Keratinocyte (primary cell): Measurements from ENCODE around the gene SUPT6H. TPM values are rescaled to one million over a fixed set of nuclear protein-coding genes. Genes with fewer than 3 reads are reported as not detected.

ENCODE experiments used
- DNase-seq: peaks from one replicate; pipeline ENCODE4 v3.0.0-alpha.2; 2011; ENCODE audit warnings: low read depth, missing footprints, low spot score
- FAIRE-seq: peaks from 2 replicates; lab custom pipeline; 2011; peaks lifted over from hg19 to GRCh38; lab: Jason Lieb, UNC
- H2AFZ ChIP-seq: 2 replicates; pipeline ENCODE4 v1.6.0; 2012; ENCODE audit warnings: low read length, control low read depth, inconsistent platforms; ENCODE audit not compliant: control insufficient read depth
- H3K27ac ChIP-seq: 2 replicates; pipeline ENCODE4 v1.5.1; 2011; ENCODE audit warnings: low read length; ENCODE audit not compliant: control insufficient read depth, insufficient read depth
- H3K27me3 ChIP-seq: 3 replicates; pipeline ENCODE4 v1.6.0; 2011; ENCODE audit warnings: low read length; ENCODE audit not compliant: control insufficient read depth, insufficient read depth; ENCODE audit errors: extremely low read depth
- H3K36me3 ChIP-seq, 2 experiments: 2 replicates in 1 of 2; 3 replicates in 1 of 2; pipeline ENCODE4 v1.5.1; 2011; ENCODE audit warnings: low read length in 2 of 2, mild to moderate bottlenecking in 1 of 2; ENCODE audit not compliant: control insufficient read depth in 2 of 2, insufficient read depth in 2 of 2; ENCODE audit errors: extremely low read depth in 1 of 2
- H3K4me1 ChIP-seq: 3 replicates; pipeline ENCODE4 v1.5.1; 2011; ENCODE audit warnings: low read length; ENCODE audit not compliant: control insufficient read depth, insufficient read depth; ENCODE audit errors: extremely low read depth
- H3K4me2 ChIP-seq: 3 replicates; pipeline ENCODE4 v1.6.0; 2011; ENCODE audit warnings: low read depth, low read length; ENCODE audit not compliant: control insufficient read depth, insufficient read depth; ENCODE audit errors: extremely low read depth
- H3K4me3 ChIP-seq, 3 experiments: fragments of 200-600 bp in 1 of 3; sonication (generic) in 1 of 3; 2 replicates in 2 of 3; 3 replicates in 1 of 3; pipeline ENCODE4 v1.5.1; 2011 to 2016; ENCODE audit warnings: low read length in 3 of 3, mild to moderate bottlenecking in 3 of 3, control low read depth in 2 of 3, inconsistent platforms in 1 of 3, low read depth in 1 of 3, mixed read lengths in 1 of 3, mixed run types in 1 of 3, moderate library complexity in 1 of 3; ENCODE audit not compliant: control insufficient read depth in 2 of 3, insufficient read depth in 2 of 3; ENCODE audit errors: extremely low read depth in 1 of 3
- H3K79me2 ChIP-seq: 2 replicates; pipeline ENCODE4 v1.6.0; 2012; ENCODE audit warnings: low read length; ENCODE audit not compliant: control insufficient read depth, insufficient read depth
- H3K9ac ChIP-seq: 3 replicates; pipeline ENCODE4 v1.6.0; 2011; ENCODE audit warnings: low read length; ENCODE audit not compliant: control insufficient read depth, insufficient read depth; ENCODE audit errors: extremely low read depth
- H3K9me1 ChIP-seq: 3 replicates; pipeline ENCODE4 v1.6.0; 2011; ENCODE audit warnings: low read length; ENCODE audit not compliant: control insufficient read depth, insufficient read depth; ENCODE audit errors: extremely low read depth
- H3K9me3 ChIP-seq: 2 replicates; pipeline ENCODE4 v1.5.1; 2012; ENCODE audit warnings: low read depth, low read length; ENCODE audit not compliant: control insufficient read depth
- H4K20me1 ChIP-seq: 3 replicates; pipeline ENCODE4 v1.6.0; 2011; ENCODE audit warnings: low read length; ENCODE audit not compliant: control insufficient read depth, insufficient read depth; ENCODE audit errors: extremely low read depth
- CTCF ChIP-seq, 3 experiments: IDR thresholded peaks in 1 of 3; conservative IDR thresholded peaks in 1 of 3; optimal IDR thresholded peaks in 1 of 3; 2 replicates in 2 of 3; 3 replicates in 1 of 3; pipeline versions ENCODE3 to v1.5.1; 2011; ENCODE audit warnings: low read length in 3 of 3, mild to moderate bottlenecking in 3 of 3, moderate library complexity in 2 of 3, control low read depth in 1 of 3, inconsistent platforms in 1 of 3; ENCODE audit not compliant: insufficient read depth in 2 of 3; ENCODE audit errors: extremely low read depth in 1 of 3
- EZH2 ChIP-seq: IDR thresholded peaks from one replicate; pipeline ENCODE4 v1.6.1; 2012; ENCODE audit warnings: inconsistent platforms, mild to moderate bottlenecking, low read length, moderate library complexity
- dilution Hi-C: fragments of 300-500 bp; cut with MboI; formaldehyde crosslinking; loops from one replicate; pipeline ENCODE4 v1.7.0; 2020; ENCODE audit warnings: low sequenced_read_pairs; ENCODE audit not compliant: extremely low pct_ligation_motif_present
- polyA plus RNA-seq, 5 experiments: library from polyadenylated mRNA; depleted of rRNA in 3 of 5; stranded (reverse) in 3 of 5; stranded (forward) in 1 of 5; unstranded in 1 of 5; fragments of >200 nt; gene quantifications; 1 replicate in 1 of 5; 2 replicates in 3 of 5; 3 replicates in 1 of 5; pipeline versions ENCODE4 v1.2.1 to v1.2.3, GENCODE V29; 2011 to 2012; ENCODE audit warnings: missing spikeins in 2 of 5, low read depth in 1 of 5, low replicate concordance in 1 of 5

SUPT6H gene
- polyA plus RNA-seq, 1 donor (not counting 4 experiments of a cell fraction or from before 2014, with no cell fraction given), result 32.1 TPM

- H3K4me1 ChIP-seq, result peaks cover 30% of the 10 kb centered on the region
- H3K4me3 ChIP-seq, result no peak overlapping the region
- no peak overlapping the region for H3K4me2 ChIP-seq
- no peak overlapping the region for H3K9ac ChIP-seq
- H3K27ac ChIP-seq, result no peak overlapping the region
- H3K36me3 ChIP-seq, result peaks cover 16 to 33% of the 10 kb centered on the region in 2 experiments
- dilution Hi-C loops, result no loop called here
- no peak overlapping the region for H2AFZ ChIP-seq
- DNase-seq (no peak), FAIRE-seq (no peak)
- H3K9me3 ChIP-seq, result no peaks in the 10 kb centered on the region
- H3K9me1 ChIP-seq, result peaks cover 3% of the 10 kb centered on the region
- H4K20me1 ChIP-seq, result peaks cover 5% of the 10 kb centered on the region
- H3K79me2 ChIP-seq, result peaks cover 28% of the 10 kb centered on the region
- no peak for TF ChIP-seq CTCF (optimal IDR thresholded peaks at IDR 0.05 in 1 of 3, IDR thresholded peaks at IDR 0.05 in 1 of 3, conservative IDR thresholded peaks at IDR 0.05 in 1 of 3; ENCODE audit: extremely low read depth in 1 of 3, insufficient read depth in 2 of 3, low read length in 3 of 3)
- TF ChIP-seq EZH2, result no peak
- H3K27me3 ChIP-seq, result no peaks in the 10 kb centered on the region
Measured at GRCh38 chr17:28715217-28715616, 53.2 kb downstream of the SUPT6H start.

DNA sequence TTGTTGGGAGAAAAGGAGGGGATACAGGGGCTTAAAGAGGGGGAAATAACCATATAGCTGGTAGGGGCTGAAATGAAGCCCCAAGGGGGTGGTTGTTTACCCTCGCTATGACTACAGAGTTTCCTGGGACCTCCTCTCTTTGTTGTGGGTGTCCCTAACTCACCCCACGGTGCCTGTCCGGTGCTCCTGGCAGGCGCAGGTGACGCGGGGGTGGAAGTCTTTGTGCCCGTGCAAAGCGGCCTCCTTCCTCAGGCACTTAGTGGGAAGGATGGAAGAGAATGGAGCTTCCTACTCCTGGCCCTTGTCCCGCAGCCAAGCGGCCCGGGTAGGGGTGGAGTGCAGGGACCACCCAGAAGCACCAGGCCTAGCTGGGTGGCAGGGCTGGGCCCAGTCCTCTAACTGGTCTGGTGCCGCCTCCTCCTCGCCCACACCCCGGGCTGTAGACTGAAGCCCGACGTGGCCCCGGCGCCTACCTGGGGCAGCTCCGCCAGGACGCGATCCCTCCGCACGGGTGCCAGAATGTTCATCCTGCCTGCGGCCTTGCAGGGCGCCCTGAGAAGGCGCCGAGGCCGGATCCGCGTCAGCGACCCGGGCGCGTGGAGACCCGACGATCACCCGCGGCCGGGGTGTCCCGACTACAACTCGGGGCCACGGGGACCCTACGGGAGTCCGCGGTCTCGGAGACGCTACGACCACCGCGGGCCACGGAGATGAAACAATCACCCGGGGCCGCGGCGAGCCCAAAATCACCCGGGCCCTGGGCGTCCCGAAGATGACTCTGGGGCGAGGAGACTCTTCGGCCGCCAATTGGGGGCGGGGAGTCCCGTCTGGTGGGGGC lies 55.0 kb downstream of the SUPT6H start:
- DNase-seq, result no peak
- no peak for FAIRE-seq
- Histone ChIP-seq H4K20me1 (peaks cover 14% of the 10 kb centered on the region), H3K4me1 (peaks cover 33% of the 10 kb centered on the region), H3K9ac (peak overlapping the region; percentile 95), H3K9me1 (peaks cover 3% of the 10 kb centered on the region), H3K9me3 (no peaks in the 10 kb centered on the region), H3K79me2 (peaks cover 45% of the 10 kb centered on the region), H2AFZ (peak overlapping the region; percentile 30), H3K27me3 (no peaks in the 10 kb centered on the region), H3K36me3 (peaks cover 20 to 48% of the 10 kb centered on the region in 2 experiments), H3K27ac (peak overlapping the region; percentile 89), H3K4me2 (peak overlapping the region; percentile 99), H3K4me3 (peak overlapping the region; percentile 69 to 87 (median 82))
- dilution Hi-C loops, result no loop called here
- TF ChIP-seq EZH2 (no peak), CTCF (optimal IDR thresholded peaks at IDR 0.05 in 1 of 3, IDR thresholded peaks at IDR 0.05 in 1 of 3, conservative IDR thresholded peaks at IDR 0.05 in 1 of 3; ENCODE audit: extremely low read depth in 1 of 3, insufficient read depth in 2 of 3, low read length in 3 of 3) (no peak)
